Suprapubic skin (tissue), 4 donors: ENCODE data around the gene CD300LF. TPM values are rescaled to one million over a fixed set of nuclear protein-coding genes. Genes with fewer than 3 reads are reported as not detected.

ENCODE experiments used
- DNase-seq, 2 donors: peaks; one replicate each; pipeline ENCODE4 v3.0.0-alpha.2; 2019; ENCODE audit warnings: low spot score in 2 of 2
- H3K27ac ChIP-seq: fragments of 200-600 bp; sonication (generic); one replicate; pipeline ENCODE4 v1.5.1; 2019
- H3K27me3 ChIP-seq: fragments of 200-600 bp; sonication (generic); one replicate; pipeline ENCODE4 v1.5.1; 2019
- H3K36me3 ChIP-seq: fragments of 200-600 bp; sonication (generic); one replicate; pipeline ENCODE4 v1.5.1; 2019
- H3K4me1 ChIP-seq: fragments of 200-600 bp; sonication (generic); one replicate; pipeline ENCODE4 v1.5.1; 2019
- H3K4me3 ChIP-seq: fragments of 200-600 bp; sonication (generic); one replicate; pipeline ENCODE4 v1.5.1; 2019; ENCODE audit warnings: mild to moderate bottlenecking
- H3K9me3 ChIP-seq: fragments of 200-600 bp; sonication (generic); one replicate; pipeline ENCODE4 v1.5.1; 2019
- CTCF ChIP-seq, 2 donors: fragments of 200-600 bp in 1 of 2; fragments of 450-650 bp in 1 of 2; sonication (generic) in 1 of 2; IDR thresholded peaks; one replicate each; pipeline ENCODE4 v1.5.1; 2016 to 2019; ENCODE audit warnings: antibody characterized with exemption in 2 of 2, mild to moderate bottlenecking in 1 of 2, moderate library complexity in 1 of 2
- EP300 ChIP-seq: sonication (generic); formaldehyde crosslinking; IDR thresholded peaks from one replicate; pipeline ENCODE4 v1.6.1; 2017; ENCODE audit warnings: antibody characterized with exemption
- POLR2A ChIP-seq, 2 donors: fragments of 450-650 bp; IDR thresholded peaks; one replicate each; pipeline ENCODE4 v1.6.1; 2017; ENCODE audit warnings: antibody characterized with exemption in 2 of 2, mild to moderate bottlenecking in 2 of 2, moderate library complexity in 2 of 2
- POLR2AphosphoS5 ChIP-seq, 3 donors: sonication (generic); formaldehyde crosslinking; IDR thresholded peaks; one replicate each; pipeline ENCODE4 v1.6.1; 2017; ENCODE audit warnings: antibody characterized with exemption in 3 of 3
- WGBS: methylation state at CpG from one replicate; pipeline ENCODE4 v1.1.5; 2018; 5-methylcytosine and 5-hydroxymethylcytosine counted together
- total RNA-seq, 4 donors: library from RNA; depleted of rRNA; stranded (reverse); fragments of >200 nt; gene quantifications; one replicate each; pipeline ENCODE4 v1.1.0, GENCODE V29; 2016

The CD300LF gene
- total RNA-seq, 4 donors from 2014 or later: not detected

GRCh38 chr17:74738051-74738996, 25.6 kb upstream of the CD300LF start:
- peak overlapping the region; percentile 43 for H3K4me3 ChIP-seq
- TF ChIP-seq EP300 (no peak), CTCF (IDR thresholded peaks at IDR 0.05) (no peak), POLR2A (IDR thresholded peaks at IDR 0.05) (no peak), POLR2AphosphoS5 (IDR thresholded peaks at IDR 0.05) (no peak)
- no peak for DNase-seq
- peaks cover 74% of the 10 kb centered on the region for H3K27me3 ChIP-seq
- no peaks in the 10 kb centered on the region for H3K9me3 ChIP-seq
- no peaks in the 10 kb centered on the region for H3K36me3 ChIP-seq
- no peak overlapping the region for H3K27ac ChIP-seq
- peaks cover 31% of the 10 kb centered on the region for H3K4me1 ChIP-seq
- whole genome bisulfite sequencing: 31% methylated on average over 1 of the region's 16 CpGs

- Histone ChIP-seq H3K4me1 (peaks cover 31% of the 10 kb centered on the region), H3K36me3 (no peaks in the 10 kb centered on the region), H3K4me3 (peak overlapping the region; percentile 43), H3K9me3 (no peaks in the 10 kb centered on the region), H3K27me3 (peaks cover 74% of the 10 kb centered on the region), H3K27ac (no peak overlapping the region)
- 8% methylated on average over 6 of the region's 38 CpGs for WGBS
- DNase-seq: no peak
- TF ChIP-seq EP300: no peak
- no peak for TF ChIP-seq POLR2AphosphoS5 (IDR thresholded peaks at IDR 0.05)
- peak in 1 of 2 donors; percentile 7 for TF ChIP-seq CTCF (IDR thresholded peaks at IDR 0.05)
Observed at GRCh38 chr17:74737299-74738050, 24.8 kb upstream of the CD300LF start.

- DNase-seq: no peak
- Histone ChIP-seq H3K4me3 (peak within 1 kb of the TSS; percentile 43), H3K36me3 (no peaks in the 10 kb centered on the region), H3K27me3 (peaks cover 72% of the 10 kb centered on the region), H3K27ac (no peak within 1 kb of the TSS), H3K4me1 (peaks cover 25% of the 10 kb centered on the region), H3K9me3 (no peaks in the 10 kb centered on the region)
- 13% methylated on average over 9 of the region's 67 CpGs for WGBS
- TF ChIP-seq CTCF (IDR thresholded peaks at IDR 0.05) (peak in 1 of 2 donors; percentile 33), POLR2AphosphoS5 (IDR thresholded peaks at IDR 0.05) (no peak)
Observed at GRCh38 chr17:74736513-74737298, 24.0 kb upstream of the CD300LF start, which contains the start of gene RAB37. TSS of gene RAB37 (plus strand) at chr17:74737256. CDS start at chr17:74737273, 17 bp downstream.

- no peak for TF ChIP-seq POLR2AphosphoS5 (IDR thresholded peaks at IDR 0.05)
- no peak for TF ChIP-seq CTCF (IDR thresholded peaks at IDR 0.05)
- TF ChIP-seq EP300: no peak
- no peak for TF ChIP-seq POLR2A (IDR thresholded peaks at IDR 0.05)
- WGBS: 93% methylated on average over 3 of the region's 3 CpGs
- Histone ChIP-seq H3K4me1 (peaks cover 24% of the 10 kb centered on the region), H3K9me3 (no peaks in the 10 kb centered on the region), H3K27me3 (peaks cover 51% of the 10 kb centered on the region), H3K27ac (no peak overlapping the region), H3K36me3 (no peaks in the 10 kb centered on the region), H3K4me3 (no peak overlapping the region)
- DNase-seq: no peak
Observed at GRCh38 chr17:74734256-74734655, 21.5 kb upstream of the CD300LF start.
